IgD-negative memory B cell (primary cell): ENCODE data around the gene PRKD1. TPM values are rescaled to one million over a fixed set of nuclear protein-coding genes. Genes with fewer than 3 reads are reported as not detected.

Experiments used
- H3K27ac Mint-ChIP-seq, 3 donors: one replicate each; pipeline ENCODE4 v1.8.0; 2020 to 2022; ENCODE audit warnings: mild to moderate bottlenecking in 3 of 3, mixed read lengths in 3 of 3, moderate library complexity in 1 of 3
- H3K27me3 Mint-ChIP-seq: one replicate; pipeline ENCODE4 v1.8.0; 2021; ENCODE audit warnings: mixed read lengths
- H3K36me3 Mint-ChIP-seq: one replicate; pipeline ENCODE4 v1.8.0; 2020; ENCODE audit warnings: mild to moderate bottlenecking, mixed read lengths
- H3K4me1 Mint-ChIP-seq, 3 donors: one replicate each; pipeline ENCODE4 v1.8.0; 2020 to 2022; ENCODE audit warnings: mixed read lengths in 3 of 3, mild to moderate bottlenecking in 1 of 3
- H3K4me3 Mint-ChIP-seq, 4 donors: one replicate each; pipeline ENCODE4 v1.8.0; 2020 to 2022; ENCODE audit warnings: mild to moderate bottlenecking in 4 of 4, mixed read lengths in 4 of 4, moderate library complexity in 3 of 4
- H3K9me3 Mint-ChIP-seq, 3 donors: one replicate each; pipeline ENCODE4 v1.8.0; 2020 to 2021; ENCODE audit warnings: mixed read lengths in 3 of 3, mild to moderate bottlenecking in 1 of 3
- polyA plus RNA-seq: library from polyadenylated mRNA; unstranded; fragments of 300-500 nt; fragmentation: Illumina TruSeq; gene quantifications from one replicate; pipeline ENCODE4 v1.2.3, GENCODE V29; 2021

Gene PRKD1
- polyA plus RNA-seq, 1 donor from 2014 or later = 1.0 TPM

- Mint-ChIP-seq H3K36me3 (peaks cover 5% of the 10 kb centered on the region), H3K4me1 (peaks cover 0 to 2% (median 0%) of the 10 kb centered on the region in 3 donors), H3K27ac (no peak overlapping the region), H3K4me3 (no peak overlapping the region), H3K27me3 (no peaks in the 10 kb centered on the region), H3K9me3 (peaks cover 7 to 28% (median 13%) of the 10 kb centered on the region in 3 donors)
Measured at GRCh38 chr14:29838752-29839151, 88.9 kb downstream of the PRKD1 start.

GRCh38 chr14:29836395-29836794 is 91.3 kb downstream of the PRKD1 start:
- Mint-ChIP-seq H3K9me3 (peaks cover 7 to 28% (median 12%) of the 10 kb centered on the region in 3 donors), H3K36me3 (peaks cover 5% of the 10 kb centered on the region), H3K27me3 (no peaks in the 10 kb centered on the region), H3K4me1 (peaks cover 0 to 4% (median 0%) of the 10 kb centered on the region in 3 donors), H3K27ac (no peak overlapping the region), H3K4me3 (no peak overlapping the region)

- H3K4me1 Mint-ChIP-seq = peaks cover 0 to 2% (median 0%) of the 10 kb centered on the region in 3 donors
- no peak overlapping the region for H3K27ac Mint-ChIP-seq
Measured at GRCh38 chr14:29832042-29832441, 95.6 kb downstream of the PRKD1 start.

GRCh38 chr14:29829851-29830250 is 97.8 kb downstream of the PRKD1 start:
- Mint-ChIP-seq H3K36me3 (no peaks in the 10 kb centered on the region), H3K27me3 (no peaks in the 10 kb centered on the region), H3K4me3 (no peak overlapping the region), H3K9me3 (peaks cover 0 to 2% (median 0%) of the 10 kb centered on the region in 3 donors), H3K27ac (no peak overlapping the region), H3K4me1 (peaks cover 0 to 2% (median 0%) of the 10 kb centered on the region in 3 donors)

More at GRCh38 chr14:29832042-29832441, 95.6 kb downstream of the PRKD1 start:
- Mint-ChIP-seq H3K36me3 (no peaks in the 10 kb centered on the region), H3K9me3 (peaks cover 0 to 2% (median 1%) of the 10 kb centered on the region in 3 donors), H3K27me3 (no peaks in the 10 kb centered on the region), H3K4me3 (no peak overlapping the region)

GRCh38 chr14:29823816-29824215 is 103.8 kb downstream of the PRKD1 start:
- Mint-ChIP-seq H3K4me3 (no peak overlapping the region), H3K27ac (no peak overlapping the region), H3K4me1 (no peaks in the 10 kb centered on the region), H3K9me3 (no peaks in the 10 kb centered on the region), H3K36me3 (no peaks in the 10 kb centered on the region), H3K27me3 (no peaks in the 10 kb centered on the region)

- Mint-ChIP-seq H3K9me3 (no peaks in the 10 kb centered on the region), H3K27ac (no peak overlapping the region), H3K27me3 (no peaks in the 10 kb centered on the region)
Measured at GRCh38 chr14:29822430-29822709, 105.3 kb downstream of the PRKD1 start.

GRCh38 chr14:29821661-29822429 is 105.8 kb downstream of the PRKD1 start:
- Mint-ChIP-seq H3K36me3 (no peaks in the 10 kb centered on the region), H3K9me3 (no peaks in the 10 kb centered on the region), H3K27ac (no peak overlapping the region), H3K27me3 (no peaks in the 10 kb centered on the region), H3K4me3 (no peak overlapping the region), H3K4me1 (no peaks in the 10 kb centered on the region)

More at GRCh38 chr14:29822430-29822709, 105.3 kb downstream of the PRKD1 start:
- Mint-ChIP-seq H3K4me1 (no peaks in the 10 kb centered on the region), H3K4me3 (no peak overlapping the region), H3K36me3 (no peaks in the 10 kb centered on the region)

- Mint-ChIP-seq H3K36me3 (no peaks in the 10 kb centered on the region), H3K4me1 (no peaks in the 10 kb centered on the region), H3K4me3 (no peak overlapping the region), H3K27ac (no peak overlapping the region), H3K27me3 (no peaks in the 10 kb centered on the region), H3K9me3 (no peaks in the 10 kb centered on the region)
Measured at GRCh38 chr14:29821242-29821641, 106.4 kb downstream of the PRKD1 start.

- Mint-ChIP-seq H3K4me1 (no peaks in the 10 kb centered on the region), H3K4me3 (no peak overlapping the region), H3K36me3 (no peaks in the 10 kb centered on the region), H3K9me3 (no peaks in the 10 kb centered on the region), H3K27ac (no peak overlapping the region), H3K27me3 (no peaks in the 10 kb centered on the region)
Measured at GRCh38 chr14:29820785-29821184, 106.9 kb downstream of the PRKD1 start.

GRCh38 chr14:29817767-29818405 is 109.8 kb downstream of the PRKD1 start:
- Mint-ChIP-seq H3K4me3 (no peak overlapping the region), H3K27ac (no peak overlapping the region), H3K4me1 (peaks cover 0 to 3% (median 2%) of the 10 kb centered on the region in 3 donors), H3K36me3 (no peaks in the 10 kb centered on the region), H3K27me3 (no peaks in the 10 kb centered on the region), H3K9me3 (peaks cover 0 to 4% (median 2%) of the 10 kb centered on the region in 3 donors)

GRCh38 chr14:29815016-29815674 is 112.5 kb downstream of the PRKD1 start:
- H3K4me1 Mint-ChIP-seq = peaks cover 0 to 3% (median 2%) of the 10 kb centered on the region in 3 donors
- H3K4me3 Mint-ChIP-seq = no peak overlapping the region
- no peaks in the 10 kb centered on the region for H3K36me3 Mint-ChIP-seq
- peaks cover 0 to 7% (median 4%) of the 10 kb centered on the region in 3 donors for H3K9me3 Mint-ChIP-seq
- H3K27ac Mint-ChIP-seq = no peak overlapping the region
- H3K27me3 Mint-ChIP-seq = no peaks in the 10 kb centered on the region

- H3K9me3 Mint-ChIP-seq = peaks cover 0 to 7% (median 4%) of the 10 kb centered on the region in 3 donors
- H3K27me3 Mint-ChIP-seq = no peaks in the 10 kb centered on the region
- no peaks in the 10 kb centered on the region for H3K36me3 Mint-ChIP-seq
- no peak overlapping the region for H3K27ac Mint-ChIP-seq
- peaks cover 0 to 3% (median 2%) of the 10 kb centered on the region in 3 donors for H3K4me1 Mint-ChIP-seq
- H3K4me3 Mint-ChIP-seq = no peak overlapping the region
Measured at GRCh38 chr14:29814156-29815015, 113.3 kb downstream of the PRKD1 start.

GRCh38 chr14:29810682-29811081 is 117.0 kb downstream of the PRKD1 start:
- Mint-ChIP-seq H3K9me3 (peaks cover 0 to 7% (median 5%) of the 10 kb centered on the region in 3 donors), H3K4me3 (no peak overlapping the region), H3K36me3 (peaks cover 3% of the 10 kb centered on the region), H3K4me1 (peaks cover 0 to 6% (median 2%) of the 10 kb centered on the region in 3 donors), H3K27me3 (no peaks in the 10 kb centered on the region), H3K27ac (no peak overlapping the region)

GRCh38 chr14:29810064-29810463 is 117.6 kb downstream of the PRKD1 start:
- Mint-ChIP-seq H3K36me3 (peaks cover 3% of the 10 kb centered on the region), H3K4me1 (peaks cover 1 to 12% (median 2%) of the 10 kb centered on the region in 3 donors), H3K27me3 (no peaks in the 10 kb centered on the region)

More at GRCh38 chr14:29810064-29810463, 117.6 kb downstream of the PRKD1 start:
- Mint-ChIP-seq H3K27ac (no peak overlapping the region), H3K4me3 (no peak overlapping the region), H3K9me3 (peaks cover 0 to 7% (median 4%) of the 10 kb centered on the region in 3 donors)
